OCI-LY3 (cell line): ENCODE data around the gene NRP1.

Source experiments
- EZH2phosphoT487 ChIP-seq: fragments of 200-600 bp; shearing (Covaris generic); IDR thresholded peaks from 2 replicates; pipeline ENCODE4 v1.6.1; 2018; ENCODE audit warnings: antibody characterized with exemption, mixed run types, low read depth
- TF ChIP-seq, protein P1 (sequence below): fragments of 200-600, 300-600 bp; sonication (generic); IDR thresholded peaks from 2 replicates; pipeline ENCODE4 v1.5.1; 2014; ENCODE audit warnings: antibody characterized with exemption, low read length, low read depth

DNA sequence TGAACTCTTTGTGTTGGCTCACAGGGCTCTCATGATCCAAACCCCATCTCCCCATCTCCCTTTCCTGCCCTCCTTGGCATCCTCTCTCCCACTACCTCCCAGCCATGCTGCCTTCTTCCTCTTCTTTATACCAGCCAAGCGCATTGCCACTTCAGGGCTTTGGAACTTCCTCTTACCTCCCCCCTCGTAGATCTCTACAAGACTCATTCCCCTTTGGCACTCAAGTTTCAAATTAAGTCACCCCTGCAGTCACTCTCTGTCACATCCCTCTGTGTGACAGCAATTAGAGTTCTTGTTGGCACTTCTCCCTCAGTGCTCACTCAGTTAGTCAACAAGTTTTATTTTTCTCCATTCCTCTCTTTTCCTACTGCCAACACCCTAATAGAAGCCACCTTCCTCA lies 20.8 kb upstream of the NRP1 start:
- TF ChIP-seq, protein P1, sequence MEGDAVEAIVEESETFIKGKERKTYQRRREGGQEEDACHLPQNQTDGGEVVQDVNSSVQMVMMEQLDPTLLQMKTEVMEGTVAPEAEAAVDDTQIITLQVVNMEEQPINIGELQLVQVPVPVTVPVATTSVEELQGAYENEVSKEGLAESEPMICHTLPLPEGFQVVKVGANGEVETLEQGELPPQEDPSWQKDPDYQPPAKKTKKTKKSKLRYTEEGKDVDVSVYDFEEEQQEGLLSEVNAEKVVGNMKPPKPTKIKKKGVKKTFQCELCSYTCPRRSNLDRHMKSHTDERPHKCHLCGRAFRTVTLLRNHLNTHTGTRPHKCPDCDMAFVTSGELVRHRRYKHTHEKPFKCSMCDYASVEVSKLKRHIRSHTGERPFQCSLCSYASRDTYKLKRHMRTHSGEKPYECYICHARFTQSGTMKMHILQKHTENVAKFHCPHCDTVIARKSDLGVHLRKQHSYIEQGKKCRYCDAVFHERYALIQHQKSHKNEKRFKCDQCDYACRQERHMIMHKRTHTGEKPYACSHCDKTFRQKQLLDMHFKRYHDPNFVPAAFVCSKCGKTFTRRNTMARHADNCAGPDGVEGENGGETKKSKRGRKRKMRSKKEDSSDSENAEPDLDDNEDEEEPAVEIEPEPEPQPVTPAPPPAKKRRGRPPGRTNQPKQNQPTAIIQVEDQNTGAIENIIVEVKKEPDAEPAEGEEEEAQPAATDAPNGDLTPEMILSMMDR, result no peak
- no peak for TF ChIP-seq EZH2phosphoT487
